Measurements from ENCODE around the gene CDKL5. TPM values are rescaled to one million over a fixed set of nuclear protein-coding genes. Genes with fewer than 3 reads are reported as not detected.

Gene CDKL5
- total and polyA plus RNA-seq, 12 donors: 1.1 to 12.6 (median 10.0) TPM

GRCh38 chrX:18415386-18415785, 10.0 kb upstream of the CDKL5 start:
- no peak for ATAC-seq
- intact Hi-C loops (cut with DNase I): loop anchor here in 2 of 10 donors (5.0 to 10.0 kb wide), 2 partner anchors 479 to 482 kb away; no protein-coding TSS in a partner anchor
- Histone ChIP-seq H3K36me3 (no peaks in the 10 kb centered on the region), H3K4me3 (no peak overlapping the region), H3K27ac (no peak overlapping the region), H3K27me3 (peaks cover 0 to 9% (median 0%) of the 10 kb centered on the region in 7 donors), H3K4me1 (no peaks in the 10 kb centered on the region), H3K9me3 (no peaks in the 10 kb centered on the region)
- TF ChIP-seq, protein P1, sequence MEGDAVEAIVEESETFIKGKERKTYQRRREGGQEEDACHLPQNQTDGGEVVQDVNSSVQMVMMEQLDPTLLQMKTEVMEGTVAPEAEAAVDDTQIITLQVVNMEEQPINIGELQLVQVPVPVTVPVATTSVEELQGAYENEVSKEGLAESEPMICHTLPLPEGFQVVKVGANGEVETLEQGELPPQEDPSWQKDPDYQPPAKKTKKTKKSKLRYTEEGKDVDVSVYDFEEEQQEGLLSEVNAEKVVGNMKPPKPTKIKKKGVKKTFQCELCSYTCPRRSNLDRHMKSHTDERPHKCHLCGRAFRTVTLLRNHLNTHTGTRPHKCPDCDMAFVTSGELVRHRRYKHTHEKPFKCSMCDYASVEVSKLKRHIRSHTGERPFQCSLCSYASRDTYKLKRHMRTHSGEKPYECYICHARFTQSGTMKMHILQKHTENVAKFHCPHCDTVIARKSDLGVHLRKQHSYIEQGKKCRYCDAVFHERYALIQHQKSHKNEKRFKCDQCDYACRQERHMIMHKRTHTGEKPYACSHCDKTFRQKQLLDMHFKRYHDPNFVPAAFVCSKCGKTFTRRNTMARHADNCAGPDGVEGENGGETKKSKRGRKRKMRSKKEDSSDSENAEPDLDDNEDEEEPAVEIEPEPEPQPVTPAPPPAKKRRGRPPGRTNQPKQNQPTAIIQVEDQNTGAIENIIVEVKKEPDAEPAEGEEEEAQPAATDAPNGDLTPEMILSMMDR (IDR thresholded peaks at IDR 0.05): no peak
- no peak for DNase-seq

DNA sequence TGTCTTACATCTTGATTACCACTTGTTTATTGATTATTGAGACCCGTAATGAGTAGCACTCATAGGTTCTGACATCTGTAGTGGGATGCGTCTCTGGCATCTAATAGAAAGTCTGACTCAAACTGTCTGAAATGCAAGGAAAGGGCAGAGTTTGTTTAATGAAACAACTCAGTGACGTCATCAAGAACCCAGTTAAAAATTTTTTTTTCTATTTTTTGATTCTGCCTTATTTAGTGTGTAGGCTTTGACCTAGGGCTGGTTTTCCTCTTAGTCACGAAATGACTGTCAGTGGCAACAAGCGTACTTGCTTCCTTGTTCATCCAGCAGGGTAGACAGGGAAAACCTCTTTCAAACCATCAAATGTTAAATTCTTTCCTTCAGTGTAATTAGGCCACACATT, 3.1 kb upstream of the CDKL5 start:
- no peak overlapping the region for H3K27ac ChIP-seq
- H3K36me3 ChIP-seq: no peaks in the 10 kb centered on the region
- TF ChIP-seq, protein P1 (IDR thresholded peaks at IDR 0.05): no peak
- peaks cover 0 to 61% (median 0%) of the 10 kb centered on the region in 7 donors for H3K27me3 ChIP-seq
- WGBS, 2 donors: 81 to 94% methylated on average over 5 of the region's 5 CpGs
- intact Hi-C loops (cut with DNase I): loop anchor here in 3 of 10 donors (5.0 to 10.0 kb wide), 3 partner anchors 182 to 475 kb away; partner anchors contain the start of gene RS1 (in 2 of the 3)
- H3K9me3 ChIP-seq: no peaks in the 10 kb centered on the region
- H3K4me3 ChIP-seq: no peak overlapping the region
- peaks cover 0 to 11% (median 0%) of the 10 kb centered on the region in 9 donors for H3K4me1 ChIP-seq
- DNase-seq (no peak), ATAC-seq (no peak)

- TF ChIP-seq, protein P1 (IDR thresholded peaks at IDR 0.05): no peak
- no peaks in the 10 kb centered on the region for H3K36me3 ChIP-seq
- peaks cover 0 to 14% (median 0%) of the 10 kb centered on the region in 9 donors for H3K4me1 ChIP-seq
- H3K4me3 ChIP-seq: no peak overlapping the region
- peaks cover 0 to 65% (median 0%) of the 10 kb centered on the region in 7 donors for H3K27me3 ChIP-seq
- intact Hi-C loops (cut with DNase I): loop anchor here in 3 of 10 donors (5.0 to 10.0 kb wide), 3 partner anchors 182 to 474 kb away; partner anchors contain the start of gene RS1 (in 2 of the 3)
- no peak overlapping the region for H3K27ac ChIP-seq
- DNase-seq (no peak), ATAC-seq (no peak)
- no peaks in the 10 kb centered on the region for H3K9me3 ChIP-seq
- WGBS, 2 donors: 87 to 89% methylated on average over 4 of the region's 4 CpGs
Observed at GRCh38 chrX:18422886-18423285, 2.5 kb upstream of the CDKL5 start.

DNA sequence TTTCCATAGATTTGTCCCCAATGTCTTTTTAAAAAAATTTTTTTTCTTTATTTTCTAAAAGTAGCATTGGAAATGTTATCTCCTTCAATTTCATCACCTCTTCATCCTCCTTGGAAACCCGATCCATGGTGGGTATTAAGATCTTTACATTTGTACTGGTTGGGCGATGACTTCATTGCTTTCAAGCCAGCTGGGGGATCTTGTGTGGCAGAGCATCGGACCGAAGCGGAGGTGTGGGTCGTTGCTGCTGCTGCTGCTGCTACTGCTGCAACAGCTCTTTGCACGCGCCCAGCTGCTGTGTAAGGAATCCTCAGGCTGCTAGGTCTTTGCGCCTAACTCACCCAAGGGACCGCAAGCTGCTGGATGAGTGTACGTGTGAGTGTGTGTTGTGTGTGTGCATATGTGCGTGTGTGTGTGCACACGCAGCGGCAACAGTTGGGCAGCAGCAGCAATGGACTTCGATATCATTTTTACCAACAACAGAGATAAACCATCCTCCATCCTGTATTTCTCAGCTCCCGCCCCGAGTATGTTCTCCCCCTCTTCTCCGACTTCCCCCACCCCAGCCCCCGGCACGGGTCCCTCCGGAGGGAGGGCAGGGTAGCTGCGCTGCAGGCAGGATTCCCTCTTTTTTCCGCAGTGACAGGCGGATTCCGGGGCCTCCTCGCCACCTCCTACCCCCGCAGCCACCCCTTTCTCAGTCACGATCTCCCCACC, 768 bp upstream of the CDKL5 start:
- TF ChIP-seq, protein P1 (IDR thresholded peaks at IDR 0.05): no peak
- intact Hi-C loops (cut with DNase I): loop anchor here in 4 of 10 donors (5.0 to 10.0 kb wide), 4 partner anchors 180 to 1467 kb away; partner anchors contain the start of gene RS1 (in 2 of the 4)
- 0% methylated on average over 21 to 28 of the region's 28 CpGs for WGBS, 2 donors
- Histone ChIP-seq H3K9me3 (no peaks in the 10 kb centered on the region), H3K4me1 (peaks cover 0 to 20% (median 0%) of the 10 kb centered on the region in 9 donors), H3K27ac (peak overlapping the region in 8 of 10 donors; percentile 31 to 87 (median 65)), H3K36me3 (no peaks in the 10 kb centered on the region), H3K27me3 (peaks cover 0 to 65% (median 0%) of the 10 kb centered on the region in 7 donors), H3K4me3 (peak overlapping the region; percentile 35 to 92 (median 78))
- DNase-seq (peak in 1 of 2 donors; percentile 3), ATAC-seq (peak in 6 of 8 donors; percentile 14 to 35 (median 23))

All from heart right ventricle (tissue), 16 donors.